Measurements from ENCODE around the gene ZNF768. TPM values are rescaled to one million over a fixed set of nuclear protein-coding genes. Genes with fewer than 3 reads are reported as not detected.

Gene ZNF768
- total and polyA plus RNA-seq, 2 of the 13 experiments (the other 11 are each of a cell fraction or from before 2014, with no cell fraction given), result 26.7 to 34.4 TPM

GRCh38 chr16:30526137-30526822 lies at the start of gene ZNF768 (continued):
- TF ChIP-seq ZNF121 (CRISPR knock-in tag; IDR thresholded peaks at IDR 0.05) (no peak), ZFYVE20 (CRISPR knock-in tag; IDR thresholded peaks at IDR 0.05; ENCODE audit: borderline replicate concordance, low read depth) (0 out of 2 replicates have a peak, but pooled peaks have one; percentile 35), ZSCAN21 (CRISPR knock-in tag; IDR thresholded peaks at IDR 0.05; ENCODE audit: borderline replicate concordance) (no peak; the same call in 1 of the 2 replicates), SIX1 (CRISPR knock-in tag; IDR thresholded peaks at IDR 0.05; ENCODE audit: borderline replicate concordance) (no peak), ZNF414 (CRISPR knock-in tag; IDR thresholded peaks at IDR 0.05) (no peak), ZNF18 (CRISPR knock-in tag; IDR thresholded peaks at IDR 0.05; ENCODE audit: insufficient replicate concordance) (no peak), ZNF207 (IDR thresholded peaks at IDR 0.05; ENCODE audit: borderline replicate concordance) (no peak), ZNF350 (CRISPR knock-in tag; IDR thresholded peaks at IDR 0.05; ENCODE audit: borderline replicate concordance, low read depth) (no peak), RBFOX2 (IDR thresholded peaks at IDR 0.05; ENCODE audit: low read depth, low read length) (no peak), ZNF570 (CRISPR knock-in tag; IDR thresholded peaks at IDR 0.05; ENCODE audit: borderline replicate concordance) (no peak), ZSCAN30 (CRISPR knock-in tag; IDR thresholded peaks at IDR 0.05) (no peak), ZNF274 (CRISPR knock-in tag; IDR thresholded peaks at IDR 0.05) (no peak), YY1 (IDR thresholded peaks at IDR 0.05; ENCODE audit: insufficient read depth, insufficient replicate concordance, low read depth, low read length) (peak; percentile 48), KDM6A (CRISPR knock-in tag; IDR thresholded peaks at IDR 0.05; ENCODE audit: low read depth) (no peak), TMF1 (CRISPR knock-in tag; IDR thresholded peaks at IDR 0.05; ENCODE audit: low read depth) (no peak), KMT2A (CRISPR knock-in tag; IDR thresholded peaks at IDR 0.05) (no peak; the same call in 1 of the 2 replicates), KAT2B (IDR thresholded peaks at IDR 0.05; ENCODE audit: borderline replicate concordance, low read depth, low read length) (no peak), FOSL1 (CRISPR knock-in tag; IDR thresholded peaks at IDR 0.05; ENCODE audit: borderline replicate concordance) (no peak), MAFK (conservative IDR thresholded peaks at IDR 0.05 in 1 of 2, IDR thresholded peaks at IDR 0.05 in 1 of 2; ENCODE audit: low read length in 2 of 2) (no peak), REST (IDR thresholded peaks at IDR 0.05; ENCODE audit: borderline replicate concordance in 1 of 2, low read depth in 1 of 2, low read length in 2 of 2) (peak; percentile 37 to 87), SNAPC2 (CRISPR knock-in tag; IDR thresholded peaks at IDR 0.05) (0 out of 2 replicates have a peak, but pooled peaks have one; percentile 10)
- TF ChIP-seq, protein P1, sequence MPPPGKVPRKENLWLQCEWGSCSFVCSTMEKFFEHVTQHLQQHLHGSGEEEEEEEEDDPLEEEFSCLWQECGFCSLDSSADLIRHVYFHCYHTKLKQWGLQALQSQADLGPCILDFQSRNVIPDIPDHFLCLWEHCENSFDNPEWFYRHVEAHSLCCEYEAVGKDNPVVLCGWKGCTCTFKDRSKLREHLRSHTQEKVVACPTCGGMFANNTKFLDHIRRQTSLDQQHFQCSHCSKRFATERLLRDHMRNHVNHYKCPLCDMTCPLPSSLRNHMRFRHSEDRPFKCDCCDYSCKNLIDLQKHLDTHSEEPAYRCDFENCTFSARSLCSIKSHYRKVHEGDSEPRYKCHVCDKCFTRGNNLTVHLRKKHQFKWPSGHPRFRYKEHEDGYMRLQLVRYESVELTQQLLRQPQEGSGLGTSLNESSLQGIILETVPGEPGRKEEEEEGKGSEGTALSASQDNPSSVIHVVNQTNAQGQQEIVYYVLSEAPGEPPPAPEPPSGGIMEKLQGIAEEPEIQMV (CRISPR knock-in tag; IDR thresholded peaks at IDR 0.05; ENCODE audit: low read depth), result no peak

All from HepG2 (cell line).